Measurements from ENCODE around the gene CCDC88C. TPM values are rescaled to one million over a fixed set of nuclear protein-coding genes. Genes with fewer than 3 reads are reported as not detected.

CCDC88C gene
- polyA plus RNA-seq, 1 donor (not counting 4 experiments of a cell fraction or from before 2014, with no cell fraction given) = 2.4 TPM

DNA sequence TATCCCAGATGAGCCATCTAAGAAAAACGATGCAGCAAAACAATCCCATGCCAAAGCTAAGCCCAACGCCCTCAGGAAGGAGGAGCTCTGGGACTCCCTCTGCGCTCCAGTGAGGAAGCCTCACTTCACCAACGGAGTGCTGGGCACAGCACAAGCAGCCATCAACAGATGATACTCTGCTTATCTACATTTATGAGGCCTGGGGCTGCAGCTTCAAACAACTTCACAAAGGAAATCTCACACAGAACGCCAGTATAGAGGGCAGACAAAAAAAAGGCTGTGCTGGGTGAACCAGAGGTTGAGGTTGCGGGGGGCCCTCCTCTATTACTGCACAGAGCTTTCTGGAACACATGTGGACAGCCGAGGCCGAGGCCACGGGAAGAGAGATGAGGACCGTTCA lies 138.3 kb downstream of the CCDC88C start:
- H4K20me1 ChIP-seq (ENCODE audit: control insufficient read depth, extremely low read depth, insufficient read depth, low read length) = no peaks in the 10 kb centered on the region
- H3K9ac ChIP-seq (ENCODE audit: control insufficient read depth, extremely low read depth, insufficient read depth, low read length) = no peak overlapping the region
- H3K4me3 ChIP-seq (ENCODE audit: control insufficient read depth in 2 of 3, extremely low read depth in 1 of 3, insufficient read depth in 2 of 3, low read depth in 1 of 3, low read length in 3 of 3) = no peak overlapping the region
- FAIRE-seq = no peak
- H3K4me1 ChIP-seq (ENCODE audit: control insufficient read depth, extremely low read depth, insufficient read depth, low read length) = peaks cover 36% of the 10 kb centered on the region
- TF ChIP-seq, protein P1, sequence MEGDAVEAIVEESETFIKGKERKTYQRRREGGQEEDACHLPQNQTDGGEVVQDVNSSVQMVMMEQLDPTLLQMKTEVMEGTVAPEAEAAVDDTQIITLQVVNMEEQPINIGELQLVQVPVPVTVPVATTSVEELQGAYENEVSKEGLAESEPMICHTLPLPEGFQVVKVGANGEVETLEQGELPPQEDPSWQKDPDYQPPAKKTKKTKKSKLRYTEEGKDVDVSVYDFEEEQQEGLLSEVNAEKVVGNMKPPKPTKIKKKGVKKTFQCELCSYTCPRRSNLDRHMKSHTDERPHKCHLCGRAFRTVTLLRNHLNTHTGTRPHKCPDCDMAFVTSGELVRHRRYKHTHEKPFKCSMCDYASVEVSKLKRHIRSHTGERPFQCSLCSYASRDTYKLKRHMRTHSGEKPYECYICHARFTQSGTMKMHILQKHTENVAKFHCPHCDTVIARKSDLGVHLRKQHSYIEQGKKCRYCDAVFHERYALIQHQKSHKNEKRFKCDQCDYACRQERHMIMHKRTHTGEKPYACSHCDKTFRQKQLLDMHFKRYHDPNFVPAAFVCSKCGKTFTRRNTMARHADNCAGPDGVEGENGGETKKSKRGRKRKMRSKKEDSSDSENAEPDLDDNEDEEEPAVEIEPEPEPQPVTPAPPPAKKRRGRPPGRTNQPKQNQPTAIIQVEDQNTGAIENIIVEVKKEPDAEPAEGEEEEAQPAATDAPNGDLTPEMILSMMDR (optimal IDR thresholded peaks at IDR 0.05 in 1 of 3, IDR thresholded peaks at IDR 0.05 in 1 of 3, conservative IDR thresholded peaks at IDR 0.05 in 1 of 3; ENCODE audit: extremely low read depth in 1 of 3, insufficient read depth in 2 of 3, low read length in 3 of 3) = no peak
- TF ChIP-seq EZH2 (IDR thresholded peaks at IDR 0.05; ENCODE audit: low read length) = no peak
- no peaks in the 10 kb centered on the region for H3K9me3 ChIP-seq (ENCODE audit: control insufficient read depth, low read depth, low read length)
- no peaks in the 10 kb centered on the region for H3K79me2 ChIP-seq (ENCODE audit: control insufficient read depth, insufficient read depth, low read length)
- no peak for DNase-seq (ENCODE audit: low read depth, low spot score)
- dilution Hi-C loops (cut with MboI; ENCODE audit: extremely low pct_ligation_motif_present, low sequenced_read_pairs) = loop anchor here (25.0 kb wide), 2 partner anchors 117 to 367 kb away; no protein-coding TSS in a partner anchor
- no peak overlapping the region for H3K27ac ChIP-seq (ENCODE audit: control insufficient read depth, insufficient read depth, low read length)
- H3K9me1 ChIP-seq (ENCODE audit: control insufficient read depth, extremely low read depth, insufficient read depth, low read length) = no peaks in the 10 kb centered on the region
- H2AFZ ChIP-seq (ENCODE audit: control insufficient read depth, low read length) = no peak overlapping the region
- no peaks in the 10 kb centered on the region for H3K36me3 ChIP-seq (ENCODE audit: control insufficient read depth in 2 of 2, extremely low read depth in 1 of 2, insufficient read depth in 2 of 2, low read length in 2 of 2)
- H3K4me2 ChIP-seq (ENCODE audit: control insufficient read depth, extremely low read depth, insufficient read depth, low read depth, low read length) = no peak overlapping the region
- no peaks in the 10 kb centered on the region for H3K27me3 ChIP-seq (ENCODE audit: control insufficient read depth, extremely low read depth, insufficient read depth, low read length)

- FAIRE-seq = no peak
Measured at GRCh38 chr14:91278383-91278715, 139.3 kb downstream of the CCDC88C start.

More at GRCh38 chr14:91278383-91278715, 139.3 kb downstream of the CCDC88C start:
- dilution Hi-C loops (cut with MboI; ENCODE audit: extremely low pct_ligation_motif_present, low sequenced_read_pairs) = loop anchor here (25.0 kb wide), 2 partner anchors 116 to 366 kb away; no protein-coding TSS in a partner anchor
- Histone ChIP-seq H4K20me1 (ENCODE audit: control insufficient read depth, extremely low read depth, insufficient read depth, low read length) (no peaks in the 10 kb centered on the region), H3K4me3 (ENCODE audit: control insufficient read depth in 2 of 3, extremely low read depth in 1 of 3, insufficient read depth in 2 of 3, low read depth in 1 of 3, low read length in 3 of 3) (no peak overlapping the region), H3K36me3 (ENCODE audit: control insufficient read depth in 2 of 2, extremely low read depth in 1 of 2, insufficient read depth in 2 of 2, low read length in 2 of 2) (no peaks in the 10 kb centered on the region), H3K9me1 (ENCODE audit: control insufficient read depth, extremely low read depth, insufficient read depth, low read length) (no peaks in the 10 kb centered on the region), H2AFZ (ENCODE audit: control insufficient read depth, low read length) (no peak overlapping the region), H3K27ac (ENCODE audit: control insufficient read depth, insufficient read depth, low read length) (no peak overlapping the region), H3K9ac (ENCODE audit: control insufficient read depth, extremely low read depth, insufficient read depth, low read length) (no peak overlapping the region), H3K79me2 (ENCODE audit: control insufficient read depth, insufficient read depth, low read length) (no peaks in the 10 kb centered on the region), H3K4me2 (ENCODE audit: control insufficient read depth, extremely low read depth, insufficient read depth, low read depth, low read length) (no peak overlapping the region), H3K27me3 (ENCODE audit: control insufficient read depth, extremely low read depth, insufficient read depth, low read length) (no peaks in the 10 kb centered on the region), H3K9me3 (ENCODE audit: control insufficient read depth, low read depth, low read length) (no peaks in the 10 kb centered on the region), H3K4me1 (ENCODE audit: control insufficient read depth, extremely low read depth, insufficient read depth, low read length) (peaks cover 27% of the 10 kb centered on the region)
- DNase-seq (ENCODE audit: low read depth, low spot score) = no peak
- no peak for TF ChIP-seq EZH2 (IDR thresholded peaks at IDR 0.05; ENCODE audit: low read length)
- TF ChIP-seq, protein P1 (optimal IDR thresholded peaks at IDR 0.05 in 1 of 3, IDR thresholded peaks at IDR 0.05 in 1 of 3, conservative IDR thresholded peaks at IDR 0.05 in 1 of 3; ENCODE audit: extremely low read depth in 1 of 3, insufficient read depth in 2 of 3, low read length in 3 of 3) = no peak

All from keratinocyte (primary cell).